Tibial nerve (tissue), 4 donors: ENCODE data around the gene SERPINA3.

ENCODE experiments used
- CTCF ChIP-seq, 5 experiments: fragments of 200-600 bp in 3 of 5; fragments of 450-650 bp in 2 of 5; sonication (generic) in 3 of 5; IDR thresholded peaks; one replicate each; pipeline ENCODE4 v1.5.1; 2016 to 2019; ENCODE audit warnings: antibody characterized with exemption in 5 of 5, mild to moderate bottlenecking in 3 of 5, moderate library complexity in 2 of 5
- EP300 ChIP-seq, 2 donors: sonication (generic); formaldehyde crosslinking; IDR thresholded peaks; one replicate each; pipeline ENCODE4 v1.6.1; 2017; ENCODE audit warnings: antibody characterized with exemption in 2 of 2, mild to moderate bottlenecking in 1 of 2
- POLR2A ChIP-seq, 2 donors: fragments of 450-650 bp; IDR thresholded peaks; one replicate each; pipeline ENCODE4 v1.6.1; 2017; ENCODE audit warnings: antibody characterized with exemption in 2 of 2, mild to moderate bottlenecking in 2 of 2, moderate library complexity in 2 of 2

GRCh38 chr14:94594441-94594840 is 17.8 kb upstream of the SERPINA3 start:
- TF ChIP-seq POLR2A (IDR thresholded peaks at IDR 0.05) (no peak), CTCF (IDR thresholded peaks at IDR 0.05) (no peak), EP300 (IDR thresholded peaks at IDR 0.05) (no peak)
